ENCODE results near the gene NGRN.

The NGRN gene

GRCh38 chr15:90320062-90320884, 54.8 kb downstream of the NGRN start:
- peak; percentile 69 to 80 for DNase-seq

GRCh38 chr15:90320885-90321278, 55.4 kb downstream of the NGRN start:
- DNase-seq: no peak
